Globus pallidus (tissue), 1 donor: ENCODE data around the gene BCAT1.
"Not testable (repeated sequence)": the region's sequence is repeated elsewhere in the genome, so short reads cannot be mapped to it uniquely, and the experiment has no call there.

Source experiments
- DNase-seq: peaks from one replicate; pipeline ENCODE4 v3.0.0-alpha.2; 2015; ENCODE audit warnings: low spot score

The BCAT1 gene

GRCh38 chr12:24809306-24809705, 139.6 kb downstream of the BCAT1 start:
- not testable (repeated sequence) for DNase-seq

- DNase-seq: no peak
Measured at GRCh38 chr12:24808651-24809050, 140.2 kb downstream of the BCAT1 start.

GRCh38 chr12:24806386-24806785, 142.5 kb downstream of the BCAT1 start:
- no peak for DNase-seq

- DNase-seq: no peak
Measured at GRCh38 chr12:24803430-24804245, 145.3 kb downstream of the BCAT1 start.

- DNase-seq: no peak
Measured at GRCh38 chr12:24798335-24798734, 150.6 kb downstream of the BCAT1 start.

GRCh38 chr12:24797901-24798300, 151.0 kb downstream of the BCAT1 start:
- DNase-seq: no peak

- no peak for DNase-seq
Measured at GRCh38 chr12:24796876-24797275, 152.0 kb downstream of the BCAT1 start.

GRCh38 chr12:24795699-24796347, 153.1 kb downstream of the BCAT1 start:
- no peak for DNase-seq

- DNase-seq: no peak
Measured at GRCh38 chr12:24791622-24792021, 157.3 kb downstream of the BCAT1 start.

GRCh38 chr12:24788886-24789285, 160.0 kb downstream of the BCAT1 start:
- DNase-seq: no peak

- DNase-seq: no peak
Measured at GRCh38 chr12:24780697-24781368, 168.1 kb downstream of the BCAT1 start.

- peak; percentile 43 for DNase-seq
Measured at GRCh38 chr12:24778486-24779304, 170.2 kb downstream of the BCAT1 start.

GRCh38 chr12:24777359-24777758, 171.5 kb downstream of the BCAT1 start:
- no peak for DNase-seq

- DNase-seq: no peak
Measured at GRCh38 chr12:24776861-24777260, 172.0 kb downstream of the BCAT1 start.

- DNase-seq: no peak
Measured at GRCh38 chr12:24775073-24775472, 173.8 kb downstream of the BCAT1 start.

- no peak for DNase-seq
Measured at GRCh38 chr12:24773996-24774395, 174.9 kb downstream of the BCAT1 start.

- DNase-seq: no peak
Measured at GRCh38 chr12:24772813-24773212, 176.1 kb downstream of the BCAT1 start.

- no peak for DNase-seq
Measured at GRCh38 chr12:24770821-24771220, 178.1 kb downstream of the BCAT1 start.

GRCh38 chr12:24770334-24770733, 178.6 kb downstream of the BCAT1 start:
- no peak for DNase-seq

GRCh38 chr12:24769682-24770081, 179.2 kb downstream of the BCAT1 start:
- no peak for DNase-seq

GRCh38 chr12:24768415-24768814, 180.5 kb downstream of the BCAT1 start:
- DNase-seq: no peak

GRCh38 chr12:24767016-24767415, 181.9 kb downstream of the BCAT1 start:
- no peak for DNase-seq
